ENCODE results near the gene CT45A9. TPM values are rescaled to one million over a fixed set of nuclear protein-coding genes. Genes with fewer than 3 reads are reported as not detected.
"Not testable (repeated sequence)": the region's sequence is repeated elsewhere in the genome, so short reads cannot be mapped to it uniquely, and the experiment has no call there.

CT45A9 gene, protein sequence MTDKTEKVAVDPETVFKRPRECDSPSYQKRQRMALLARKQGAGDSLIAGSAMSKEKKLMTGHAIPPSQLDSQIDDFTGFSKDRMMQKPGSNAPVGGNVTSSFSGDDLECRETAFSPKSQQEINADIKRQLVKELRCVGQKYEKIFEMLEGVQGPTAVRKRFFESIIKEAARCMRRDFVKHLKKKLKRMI
- not detected for polyA plus RNA-seq (ENCODE audit: insufficient read depth in 1 of 5, insufficient read length in 5 of 5, low replicate concordance in 1 of 5)
- long read RNA-seq, donor 1, result 0 reads
- long read RNA-seq, donor 2, result 0 reads
- long read RNA-seq, donor 3, result 0 reads
- long read RNA-seq, donor 4, result 0 reads
- long read RNA-seq, donor 5, result 0 reads
- long read RNA-seq, donor 6, partial matches to known transcripts, result 0 of 3 reads
- long read RNA-seq, donor 6, other reads (novel, unspliced or antisense), result 0 of 3 reads
- long read RNA-seq, donor 7, result 0 reads
- long read RNA-seq, donor 8, partial matches to known transcripts, result 0 of 2 reads
- long read RNA-seq, donor 8, other reads (novel, unspliced or antisense), result 0 of 2 reads

DNA sequence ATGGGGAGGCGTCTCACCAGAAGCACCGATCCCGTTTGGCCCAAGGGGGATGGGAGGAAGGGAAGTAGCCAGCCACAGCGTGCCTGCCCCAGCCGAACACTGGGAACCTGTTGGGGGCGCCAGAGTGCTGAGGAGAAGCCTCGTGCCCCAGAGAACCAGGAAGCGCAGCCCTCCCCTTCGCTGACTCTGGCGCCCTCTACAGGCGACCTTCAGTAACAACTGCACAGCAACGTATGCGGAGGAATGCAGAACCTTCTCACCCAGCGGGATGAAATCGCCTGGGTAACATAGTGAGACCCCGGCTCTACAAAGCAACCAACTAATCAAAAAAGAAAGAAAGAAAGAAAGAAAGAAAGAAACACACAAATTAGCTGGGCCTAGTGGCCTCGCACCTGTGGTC, at the start of gene CT45A9:
Gene CT45A9, minus strand, starts transcription at position 101 of the 400 bp plus-strand sequence. CDS start 3,751 bp downstream, outside the sequence.
- DNase-seq, result not testable (repeated sequence)

DNA sequence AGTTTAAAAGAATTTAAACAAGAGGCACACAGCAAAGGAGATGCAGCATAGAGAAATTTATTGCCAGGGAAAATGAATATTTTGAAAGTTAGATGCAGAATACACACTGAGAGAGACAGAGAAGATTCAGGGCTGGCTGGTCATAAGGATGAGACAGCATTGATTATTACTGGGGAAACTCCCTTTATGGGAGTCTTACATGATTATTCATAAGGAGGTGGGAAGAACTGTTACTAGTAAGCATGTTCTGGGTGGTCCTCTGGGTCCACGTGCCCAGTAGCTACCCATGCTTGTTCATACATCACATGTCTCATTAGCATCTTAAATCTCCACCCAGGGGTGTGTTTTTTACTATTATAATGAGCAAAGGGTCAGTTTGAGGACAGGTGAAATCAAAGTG, 48.9 kb upstream of the CT45A9 start:
- DNase-seq, result not testable (repeated sequence)

DNA sequence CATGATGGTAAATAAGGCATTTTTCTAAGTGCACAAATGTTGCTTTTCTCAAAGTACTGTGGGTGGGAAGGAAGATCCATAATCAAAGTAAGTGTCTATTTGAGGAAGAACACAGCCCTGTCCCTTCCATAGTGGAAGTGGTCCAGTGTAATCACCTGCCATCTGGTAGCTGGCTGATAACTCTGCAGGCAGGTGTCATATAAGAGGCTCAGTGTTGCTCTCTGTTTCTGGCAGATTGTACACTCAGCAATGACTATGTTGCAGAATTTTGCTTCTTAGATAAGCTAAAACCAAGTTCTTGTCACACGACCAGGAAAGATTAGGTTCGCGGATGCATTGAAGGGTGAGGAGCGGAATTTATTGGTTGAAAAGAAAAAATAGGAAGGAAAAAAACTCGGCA, 42.8 kb upstream of the CT45A9 start:
- no peak for DNase-seq

DNA sequence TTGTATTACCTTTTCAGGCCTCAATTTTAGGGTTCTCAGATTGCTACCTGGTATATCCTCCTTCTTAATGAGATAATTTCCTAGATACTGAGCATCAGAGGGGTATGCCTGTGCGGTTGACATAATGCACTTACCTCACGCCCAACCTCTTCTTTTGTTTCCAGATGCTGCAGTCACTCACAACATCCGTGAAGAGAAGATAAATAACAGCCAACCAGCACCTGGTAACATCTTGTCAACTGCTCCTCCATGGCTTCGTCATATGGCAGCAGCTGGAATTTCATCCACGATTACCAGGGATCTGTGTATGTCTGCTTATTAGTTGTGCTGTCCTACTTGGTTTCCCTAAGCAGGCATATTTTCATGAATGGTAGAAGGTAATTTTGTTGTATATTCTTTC, 38.6 kb upstream of the CT45A9 start:
- DNase-seq, result no peak

- no peak for DNase-seq
Observed at GRCh38 chrX:135893294-135893817, 21.7 kb upstream of the CT45A9 start, which contains the start of the genes CT45A10 and SAGE1. CT45A10 (minus strand) TSS chrX:135893444; CDS start chrX:135885344, 8,100 bp downstream. SAGE1 (plus strand) TSS chrX:135893716; CDS start chrX:135896243, 2,527 bp downstream.

- DNase-seq, result no peak
Observed at GRCh38 chrX:135892781-135893180, 21.2 kb upstream of the CT45A9 start.

DNA sequence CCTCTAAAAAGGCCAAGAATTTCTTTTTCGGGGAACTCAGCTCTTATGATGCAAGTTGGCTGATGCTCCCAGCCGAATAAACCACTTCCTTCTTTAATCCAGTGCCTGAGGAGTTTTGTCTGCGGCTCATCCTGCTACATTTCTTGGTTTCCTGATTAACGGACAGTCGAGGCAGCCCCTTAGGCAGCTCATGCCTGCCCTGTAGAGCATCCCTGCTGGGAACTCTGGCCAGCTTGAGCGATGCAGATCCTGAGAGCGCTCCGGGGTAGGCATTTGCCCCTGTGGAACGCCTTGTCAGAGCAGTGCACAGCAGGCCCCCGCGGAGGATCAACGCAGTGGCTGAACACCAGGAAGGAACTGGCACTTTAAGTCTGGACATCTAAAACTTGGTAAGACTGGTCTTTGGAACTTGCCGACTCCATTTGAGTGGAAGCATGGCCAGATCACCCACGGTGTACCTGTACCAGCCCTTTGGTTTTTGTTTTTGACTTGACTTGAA, 18.5 kb upstream of the CT45A9 start:
- no peak for DNase-seq

- DNase-seq, result not testable (repeated sequence)
Observed at GRCh38 chrX:135888976-135889375, 17.4 kb upstream of the CT45A9 start.

- DNase-seq, result not testable (repeated sequence)
Observed at GRCh38 chrX:135888230-135888629, 16.6 kb upstream of the CT45A9 start.

GRCh38 chrX:135882741-135883140, 11.1 kb upstream of the CT45A9 start:
- DNase-seq, result not testable (repeated sequence)

- DNase-seq, result not testable (repeated sequence)
Observed at GRCh38 chrX:135854438-135854837, 17.2 kb downstream of the CT45A9 start, which contains the start of gene CT45A8. CT45A8 (minus strand) TSS chrX:135854538; CDS start chrX:135850783, 3,755 bp downstream.

DNA sequence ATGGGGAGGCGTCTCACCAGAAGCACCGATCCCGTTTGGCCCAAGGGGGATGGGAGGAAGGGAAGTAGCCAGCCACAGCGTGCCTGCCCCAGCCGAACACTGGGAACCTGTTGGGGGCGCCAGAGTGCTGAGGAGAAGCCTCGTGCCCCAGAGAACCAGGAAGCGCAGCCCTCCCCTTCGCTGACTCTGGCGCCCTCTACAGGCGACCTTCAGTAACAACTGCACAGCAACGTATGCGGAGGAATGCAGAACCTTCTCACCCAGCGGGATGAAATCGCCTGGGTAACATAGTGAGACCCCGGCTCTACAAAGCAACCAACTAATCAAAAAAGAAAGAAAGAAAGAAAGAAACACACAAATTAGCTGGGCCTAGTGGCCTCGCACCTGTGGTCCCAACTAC, 34.4 kb downstream of the CT45A9 start, which contains the start of gene CT45A7:
Gene CT45A7, minus strand, starts transcription at position 101 of the 400 bp plus-strand sequence. CDS start 3,747 bp downstream, outside the sequence.
- DNase-seq, result not testable (repeated sequence)

DNA sequence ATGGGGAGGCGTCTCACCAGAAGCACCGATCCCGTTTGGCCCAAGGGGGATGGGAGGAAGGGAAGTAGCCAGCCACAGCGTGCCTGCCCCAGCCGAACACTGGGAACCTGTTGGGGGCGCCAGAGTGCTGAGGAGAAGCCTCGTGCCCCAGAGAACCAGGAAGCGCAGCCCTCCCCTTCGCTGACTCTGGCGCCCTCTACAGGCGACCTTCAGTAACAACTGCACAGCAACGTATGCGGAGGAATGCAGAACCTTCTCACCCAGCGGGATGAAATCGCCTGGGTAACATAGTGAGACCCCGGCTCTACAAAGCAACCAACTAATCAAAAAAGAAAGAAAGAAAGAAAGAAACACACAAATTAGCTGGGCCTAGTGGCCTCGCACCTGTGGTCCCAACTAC, 51.7 kb downstream of the CT45A9 start, which contains the start of gene CT45A2:
Gene CT45A2, minus strand, starts transcription at position 101 of the 400 bp plus-strand sequence. CDS start 3,747 bp downstream, outside the sequence.
- DNase-seq, result not testable (repeated sequence)

Other genes with a start within 250 kb of the CT45A9 start
- 10 to 100 TPM in 2 of 5 donors, 1 to 10 TPM in 3; 6.7 to 16.9 (median 7.7) TPM for gene CT45A1, start 158.2 kb downstream of the CT45A9 start, polyA plus RNA-seq (ENCODE audit: insufficient read depth in 1 of 5, insufficient read length in 5 of 5, low replicate concordance in 1 of 5)
- 10 to 100 TPM in 3 of 5 donors, not detected in 2; 16.7 to 25.1 (median 17.0) TPM for gene CT45A3, start 103.6 kb downstream of the CT45A9 start, polyA plus RNA-seq (ENCODE audit: insufficient read depth in 1 of 5, insufficient read length in 5 of 5, low replicate concordance in 1 of 5)
- 10 to 100 TPM; 35.8 to 48.3 (median 44.7) TPM for gene CT45A5, start 86.3 kb downstream of the CT45A9 start, polyA plus RNA-seq (ENCODE audit: insufficient read depth in 1 of 5, insufficient read length in 5 of 5, low replicate concordance in 1 of 5)
- gene CT45A6, start 69.0 kb downstream of the CT45A9 start, polyA plus RNA-seq (ENCODE audit: insufficient read depth in 1 of 5, insufficient read length in 5 of 5, low replicate concordance in 1 of 5), result 1 to 10 TPM in 1 of 5 donors, not detected in 4; 5.0 TPM
- 10 to 100 TPM in 2 of 5 donors, 1 to 10 TPM in 1, under 1 TPM in 1, not detected in 1; 0.45 to 17.7 (median 6.8) TPM for gene CT45A2, start 51.8 kb downstream of the CT45A9 start, polyA plus RNA-seq (ENCODE audit: insufficient read depth in 1 of 5, insufficient read length in 5 of 5, low replicate concordance in 1 of 5)
- gene CT45A7, start 34.5 kb downstream of the CT45A9 start, polyA plus RNA-seq (ENCODE audit: insufficient read depth in 1 of 5, insufficient read length in 5 of 5, low replicate concordance in 1 of 5), result not detected
- not detected for gene CT45A8, start 17.3 kb downstream of the CT45A9 start, polyA plus RNA-seq (ENCODE audit: insufficient read depth in 1 of 5, insufficient read length in 5 of 5, low replicate concordance in 1 of 5)
- gene CT45A10, start 21.6 kb upstream of the CT45A9 start, polyA plus RNA-seq (ENCODE audit: insufficient read depth in 1 of 5, insufficient read length in 5 of 5, low replicate concordance in 1 of 5), result 10 to 100 TPM in 3 of 5 donors, 1 to 10 TPM in 2; 4.4 to 18.8 (median 14.2) TPM
- gene SAGE1, start 21.9 kb upstream of the CT45A9 start, polyA plus RNA-seq (ENCODE audit: insufficient read depth in 1 of 5, insufficient read length in 5 of 5, low replicate concordance in 1 of 5), result under 1 TPM in 2 of 5 donors, not detected in 3; 0.04 TPM
- 10 to 100 TPM; 25.2 to 30.8 (median 28.4) TPM for gene MMGT1, start 102.2 kb upstream of the CT45A9 start, polyA plus RNA-seq (ENCODE audit: insufficient read depth in 1 of 5, insufficient read length in 5 of 5, low replicate concordance in 1 of 5)
- gene SLC9A6, start 113.6 kb upstream of the CT45A9 start, polyA plus RNA-seq (ENCODE audit: insufficient read depth in 1 of 5, insufficient read length in 5 of 5, low replicate concordance in 1 of 5), result 10 to 100 TPM; 16.9 to 25.1 (median 22.3) TPM